ENCODE measurements around the gene ATXN7.

The ATXN7 gene

GRCh38 chr3:63864008-63864964, 619 bp downstream of the ATXN7 start:
- DNase-seq = peak; percentile 53 to 74

- DNase-seq = no peak
These were observed 1.3 kb downstream of the ATXN7 start for GRCh38 chr3:63864965-63865327.

- DNase-seq = no peak
These were observed 3.6 kb downstream of the ATXN7 start for GRCh38 chr3:63867225-63867624.

GRCh38 chr3:63869940-63870614, 6.4 kb downstream of the ATXN7 start:
- DNase-seq = no peak

GRCh38 chr3:63870615-63871005, 6.9 kb downstream of the ATXN7 start:
- no peak for DNase-seq

- no peak for DNase-seq
These were observed 8.7 kb downstream of the ATXN7 start for GRCh38 chr3:63872135-63872924.

GRCh38 chr3:63874769-63875168, 11.1 kb downstream of the ATXN7 start:
- DNase-seq = peak; percentile 55 to 68

GRCh38 chr3:63875510-63875909, 11.8 kb downstream of the ATXN7 start:
- DNase-seq = no peak

- DNase-seq = no peak
These were observed 12.6 kb downstream of the ATXN7 start for GRCh38 chr3:63876260-63876659.

- no peak for DNase-seq
These were observed 14.2 kb downstream of the ATXN7 start for GRCh38 chr3:63877737-63878393.

- DNase-seq = no peak
These were observed 14.9 kb downstream of the ATXN7 start for GRCh38 chr3:63878394-63879060.

GRCh38 chr3:63880653-63881052, 17.0 kb downstream of the ATXN7 start:
- no peak for DNase-seq

GRCh38 chr3:63886858-63887257, 23.2 kb downstream of the ATXN7 start:
- no peak for DNase-seq

GRCh38 chr3:63891518-63891917, 27.9 kb downstream of the ATXN7 start:
- no peak for DNase-seq

GRCh38 chr3:63892773-63893352, 29.2 kb downstream of the ATXN7 start:
- no peak for DNase-seq

- no peak for DNase-seq
These were observed 31.9 kb downstream of the ATXN7 start for GRCh38 chr3:63895422-63896189.

GRCh38 chr3:63896332-63897030, 32.8 kb downstream of the ATXN7 start:
- DNase-seq = no peak

- no peak for DNase-seq
These were observed 36.3 kb downstream of the ATXN7 start for GRCh38 chr3:63900010-63900409.

GRCh38 chr3:63900459-63900858, 36.8 kb downstream of the ATXN7 start:
- DNase-seq = no peak
